Osteoblast (primary cell): ENCODE results near the gene SAP30BP. TPM values are rescaled to one million over a fixed set of nuclear protein-coding genes. Genes with fewer than 3 reads are reported as not detected.

Experiments
- DNase-seq: peaks from one replicate; pipeline ENCODE4 v3.0.0; 2011; ENCODE audit warnings: low spot score, mixed read lengths; ENCODE audit not compliant: insufficient read length; ENCODE audit errors: missing footprints
- H2AFZ ChIP-seq: 2 replicates; pipeline ENCODE4 v1.6.0; 2011; ENCODE audit warnings: mild to moderate bottlenecking, low read length
- H3K27ac ChIP-seq: 2 replicates; pipeline ENCODE4 v1.5.1; 2011; ENCODE audit warnings: mild to moderate bottlenecking, low read depth, low read length, moderate library complexity
- H3K27me3 ChIP-seq: 2 replicates; pipeline ENCODE4 v1.6.0; 2012; ENCODE audit warnings: mild to moderate bottlenecking, control low read depth, inconsistent platforms, low read length, moderate library complexity; ENCODE audit not compliant: insufficient read depth
- H3K36me3 ChIP-seq: 2 replicates; pipeline ENCODE4 v1.5.1; 2011; ENCODE audit warnings: mild to moderate bottlenecking, low read length, control low read depth, moderate library complexity; ENCODE audit not compliant: insufficient read depth
- H3K4me1 ChIP-seq: 2 replicates; pipeline ENCODE4 v1.5.1; 2011; ENCODE audit warnings: mild to moderate bottlenecking, low read length, control low read depth, moderate library complexity; ENCODE audit not compliant: insufficient read depth
- H3K4me2 ChIP-seq: 2 replicates; pipeline ENCODE4 v1.6.0; 2011; ENCODE audit warnings: mild to moderate bottlenecking, low read length; ENCODE audit not compliant: insufficient read depth
- H3K4me3 ChIP-seq: fragments of 200-600 bp; sonication (generic); 3 replicates; pipeline ENCODE4 v1.5.1; 2012; ENCODE audit warnings: mild to moderate bottlenecking, low read length, inconsistent platforms; ENCODE audit not compliant: insufficient read depth
- H3K79me2 ChIP-seq: 2 replicates; pipeline ENCODE4 v1.6.0; 2012; ENCODE audit warnings: mild to moderate bottlenecking, low read length, control low read depth, inconsistent platforms; ENCODE audit not compliant: insufficient read depth
- H3K9me3 ChIP-seq: 2 replicates; pipeline ENCODE4 v1.5.1; 2011; ENCODE audit warnings: low read depth, low read length, control low read depth
- H4K20me1 ChIP-seq: 2 replicates; pipeline ENCODE4 v1.6.0; 2012; ENCODE audit warnings: mild to moderate bottlenecking, low read length, control low read depth; ENCODE audit not compliant: insufficient read depth
- total RNA-seq: library from RNA; depleted of rRNA; stranded (reverse); fragments of >200 nt; gene quantifications from 2 replicates; pipeline ENCODE4 v1.2.3, GENCODE V29; 2012
- TF ChIP-seq, protein P1 (sequence below): IDR thresholded peaks from 2 replicates; pipeline ENCODE4 v1.5.1; 2011; ENCODE audit warnings: mild to moderate bottlenecking, low read depth, low read length, moderate library complexity; ENCODE audit errors: extremely low read depth

SAP30BP gene
- total RNA-seq, 1 donor: 48.1 TPM

DNA sequence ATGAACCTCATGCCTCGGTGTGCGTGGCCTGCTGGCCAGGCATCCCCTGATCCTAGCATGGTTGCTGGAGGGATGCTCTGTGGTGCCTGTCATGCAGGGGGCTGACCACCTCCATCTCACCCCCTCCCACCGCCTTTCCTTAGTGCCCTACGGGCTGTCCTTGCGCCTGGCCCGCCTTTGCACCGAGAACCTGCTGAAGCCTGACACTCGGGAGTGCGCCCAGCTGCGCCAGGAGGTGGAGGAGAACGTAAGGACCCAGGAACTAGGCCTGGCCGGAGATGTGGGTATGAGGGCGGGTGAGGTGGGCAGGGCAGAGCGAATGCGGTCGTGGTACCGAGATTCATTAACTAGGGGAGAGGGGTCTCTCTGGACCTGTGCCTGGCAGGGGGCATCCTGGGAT, 73.1 kb downstream of the SAP30BP start:
- no peaks in the 10 kb centered on the region for H3K79me2 ChIP-seq
- TF ChIP-seq, protein P1, sequence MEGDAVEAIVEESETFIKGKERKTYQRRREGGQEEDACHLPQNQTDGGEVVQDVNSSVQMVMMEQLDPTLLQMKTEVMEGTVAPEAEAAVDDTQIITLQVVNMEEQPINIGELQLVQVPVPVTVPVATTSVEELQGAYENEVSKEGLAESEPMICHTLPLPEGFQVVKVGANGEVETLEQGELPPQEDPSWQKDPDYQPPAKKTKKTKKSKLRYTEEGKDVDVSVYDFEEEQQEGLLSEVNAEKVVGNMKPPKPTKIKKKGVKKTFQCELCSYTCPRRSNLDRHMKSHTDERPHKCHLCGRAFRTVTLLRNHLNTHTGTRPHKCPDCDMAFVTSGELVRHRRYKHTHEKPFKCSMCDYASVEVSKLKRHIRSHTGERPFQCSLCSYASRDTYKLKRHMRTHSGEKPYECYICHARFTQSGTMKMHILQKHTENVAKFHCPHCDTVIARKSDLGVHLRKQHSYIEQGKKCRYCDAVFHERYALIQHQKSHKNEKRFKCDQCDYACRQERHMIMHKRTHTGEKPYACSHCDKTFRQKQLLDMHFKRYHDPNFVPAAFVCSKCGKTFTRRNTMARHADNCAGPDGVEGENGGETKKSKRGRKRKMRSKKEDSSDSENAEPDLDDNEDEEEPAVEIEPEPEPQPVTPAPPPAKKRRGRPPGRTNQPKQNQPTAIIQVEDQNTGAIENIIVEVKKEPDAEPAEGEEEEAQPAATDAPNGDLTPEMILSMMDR: no peak
- no peak for DNase-seq
- no peaks in the 10 kb centered on the region for H3K36me3 ChIP-seq
- no peak overlapping the region for H3K4me3 ChIP-seq
- no peaks in the 10 kb centered on the region for H4K20me1 ChIP-seq
- no peak overlapping the region for H3K27ac ChIP-seq
- no peak overlapping the region for H3K4me2 ChIP-seq
- no peaks in the 10 kb centered on the region for H3K27me3 ChIP-seq
- peaks cover 9% of the 10 kb centered on the region for H3K4me1 ChIP-seq
- no peak overlapping the region for H2AFZ ChIP-seq
- H3K9me3 ChIP-seq: no peaks in the 10 kb centered on the region

DNA sequence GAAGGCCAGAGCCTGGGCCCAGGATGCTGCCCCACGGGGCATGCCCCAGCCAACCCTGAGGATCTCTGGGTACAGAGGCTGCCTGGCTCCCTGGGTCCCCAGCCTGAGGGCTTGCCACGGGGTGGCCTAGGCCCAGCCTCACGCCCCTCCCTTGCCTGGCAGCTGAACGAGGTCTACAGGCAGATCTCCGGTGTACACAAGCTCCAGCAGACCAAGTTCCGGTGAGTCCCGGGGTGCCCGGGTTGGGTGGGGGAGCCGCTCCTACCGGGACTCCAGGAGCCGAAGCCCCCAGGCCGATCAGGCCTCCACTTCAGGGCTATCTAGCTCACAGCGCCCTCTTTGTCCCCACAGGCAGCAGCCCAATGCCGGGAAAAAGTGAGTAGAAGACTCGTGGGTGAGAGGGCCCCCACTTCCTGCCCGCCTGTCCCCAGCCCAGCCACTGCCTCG, 73.5 kb downstream of the SAP30BP start:
- Histone ChIP-seq H3K4me1 (peaks cover 9% of the 10 kb centered on the region), H3K4me2 (no peak overlapping the region), H3K9me3 (no peaks in the 10 kb centered on the region), H4K20me1 (no peaks in the 10 kb centered on the region), H3K79me2 (no peaks in the 10 kb centered on the region), H2AFZ (no peak overlapping the region), H3K4me3 (no peak overlapping the region), H3K36me3 (no peaks in the 10 kb centered on the region), H3K27ac (no peak overlapping the region), H3K27me3 (no peaks in the 10 kb centered on the region)
- TF ChIP-seq, protein P1: no peak
- no peak for DNase-seq

DNA sequence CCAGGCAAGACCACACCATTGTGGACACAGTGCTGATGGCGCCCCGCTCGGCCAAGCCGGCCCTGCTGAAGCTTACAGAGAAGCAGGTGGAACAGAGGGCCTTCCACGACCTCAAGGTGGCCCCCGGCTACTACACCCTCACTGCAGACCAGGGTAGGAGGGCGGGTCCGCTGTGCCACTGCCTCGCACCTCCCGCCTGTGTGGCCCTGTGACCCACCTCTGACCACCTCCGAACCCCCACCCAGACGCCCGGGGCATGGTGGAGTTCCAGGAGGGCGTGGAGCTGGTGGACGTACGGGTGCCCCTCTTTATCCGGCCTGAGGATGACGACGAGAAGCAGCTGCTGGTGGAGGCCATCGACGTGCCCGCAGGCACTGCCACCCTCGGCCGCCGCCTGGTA, 75.2 kb downstream of the SAP30BP start:
- H3K4me1 ChIP-seq: peaks cover 9% of the 10 kb centered on the region
- no peaks in the 10 kb centered on the region for H3K27me3 ChIP-seq
- H2AFZ ChIP-seq: no peak overlapping the region
- TF ChIP-seq, protein P1: no peak
- no peaks in the 10 kb centered on the region for H3K36me3 ChIP-seq
- no peaks in the 10 kb centered on the region for H4K20me1 ChIP-seq
- H3K27ac ChIP-seq: no peak overlapping the region
- H3K4me2 ChIP-seq: no peak overlapping the region
- H3K79me2 ChIP-seq: no peaks in the 10 kb centered on the region
- no peaks in the 10 kb centered on the region for H3K9me3 ChIP-seq
- no peak for DNase-seq
- H3K4me3 ChIP-seq: no peak overlapping the region

DNA sequence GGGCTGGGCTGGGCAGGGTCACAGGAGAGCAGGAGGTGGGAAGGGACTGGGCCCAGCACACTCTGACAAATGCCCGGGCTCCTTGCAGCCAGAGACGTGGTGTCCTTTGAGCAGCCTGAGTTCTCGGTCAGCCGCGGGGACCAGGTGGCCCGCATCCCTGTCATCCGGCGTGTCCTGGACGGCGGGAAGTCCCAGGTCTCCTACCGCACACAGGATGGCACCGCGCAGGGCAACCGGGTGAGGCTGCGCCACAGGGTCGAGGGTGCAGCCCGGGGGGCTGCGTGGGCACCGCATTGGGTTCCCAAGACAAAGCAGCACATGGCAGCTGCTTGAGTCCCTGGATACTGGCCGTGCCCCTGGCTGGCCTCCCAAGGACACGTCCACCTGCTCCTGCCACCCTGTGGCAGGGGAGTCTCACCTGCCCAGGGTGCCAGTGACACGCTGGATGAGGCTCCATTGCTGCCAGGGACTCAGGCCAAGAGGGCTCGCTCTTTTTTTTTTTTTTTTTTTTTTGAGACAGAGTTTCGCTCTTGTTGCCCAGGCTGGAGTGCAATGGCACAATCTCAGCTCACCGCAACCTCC, 76.6 kb downstream of the SAP30BP start:
- TF ChIP-seq, protein P1: no peak
- Histone ChIP-seq H4K20me1 (no peaks in the 10 kb centered on the region), H3K27me3 (no peaks in the 10 kb centered on the region), H3K27ac (no peak overlapping the region), H3K79me2 (no peaks in the 10 kb centered on the region), H3K36me3 (no peaks in the 10 kb centered on the region), H3K9me3 (no peaks in the 10 kb centered on the region), H2AFZ (no peak overlapping the region), H3K4me3 (no peak overlapping the region), H3K4me1 (peaks cover 3% of the 10 kb centered on the region), H3K4me2 (no peak overlapping the region)
- DNase-seq: no peak
